ENCODE data around the gene CDH2.

Gene CDH2

DNA sequence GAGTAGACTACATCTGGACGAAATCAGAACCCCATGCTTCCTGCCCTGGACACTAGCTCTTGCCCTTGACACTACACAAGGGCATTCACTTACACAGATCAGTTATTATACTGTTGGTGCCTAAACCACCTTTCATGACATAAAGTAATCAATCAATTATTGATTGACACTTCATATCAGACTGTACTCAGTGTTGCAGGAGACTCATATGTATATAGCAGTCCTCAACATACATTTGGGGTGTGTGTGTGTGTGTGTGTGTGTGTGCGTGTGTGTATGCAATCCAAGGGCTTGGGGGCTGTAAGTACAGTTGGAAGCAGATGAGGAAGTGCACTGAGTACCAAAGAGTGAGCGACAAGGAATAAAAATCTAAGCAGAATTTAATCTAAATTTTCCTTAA lies 5.1 kb downstream of the CDH2 start:
- no peak overlapping the region for H3K4me3 ChIP-seq (ENCODE audit: low read depth, low read length)
- in situ Hi-C loops (cut with HindIII; ENCODE audit: low sequenced_read_pairs): no loop called here
- DNase-seq (ENCODE audit: low read depth): no peak
- TF ChIP-seq CTCF (IDR thresholded peaks at IDR 0.05; ENCODE audit: low read depth, low read length, missing control alignments): no peak

- no peak overlapping the region for H3K4me3 ChIP-seq (ENCODE audit: low read depth, low read length)
- in situ Hi-C loops (cut with HindIII; ENCODE audit: low sequenced_read_pairs): no loop called here
- DNase-seq (ENCODE audit: low read depth): no peak
- no peak for TF ChIP-seq CTCF (IDR thresholded peaks at IDR 0.05; ENCODE audit: low read depth, low read length, missing control alignments)
Measured at GRCh38 chr18:28168725-28169124, 8.2 kb downstream of the CDH2 start.

- in situ Hi-C loops (cut with HindIII; ENCODE audit: low sequenced_read_pairs): no loop called here
- DNase-seq (ENCODE audit: low read depth): no peak
- no peak overlapping the region for H3K4me3 ChIP-seq (ENCODE audit: low read depth, low read length)
- no peak for TF ChIP-seq CTCF (IDR thresholded peaks at IDR 0.05; ENCODE audit: low read depth, low read length, missing control alignments)
Measured at GRCh38 chr18:28167835-28168349, 9.0 kb downstream of the CDH2 start.

- DNase-seq (ENCODE audit: low read depth): peak; percentile 54
- TF ChIP-seq CTCF (IDR thresholded peaks at IDR 0.05; ENCODE audit: low read depth, low read length, missing control alignments): no peak
- in situ Hi-C loops (cut with HindIII; ENCODE audit: low sequenced_read_pairs): no loop called here
- H3K4me3 ChIP-seq (ENCODE audit: low read depth, low read length): no peak overlapping the region
Measured at GRCh38 chr18:28164771-28165483, 12.0 kb downstream of the CDH2 start.

- DNase-seq (ENCODE audit: low read depth): peak; percentile 77
- no peak for TF ChIP-seq CTCF (IDR thresholded peaks at IDR 0.05; ENCODE audit: low read depth, low read length, missing control alignments)
- in situ Hi-C loops (cut with HindIII; ENCODE audit: low sequenced_read_pairs): no loop called here
- no peak overlapping the region for H3K4me3 ChIP-seq (ENCODE audit: low read depth, low read length)
Measured at GRCh38 chr18:28163201-28163775, 13.6 kb downstream of the CDH2 start.

- no peak for TF ChIP-seq CTCF (IDR thresholded peaks at IDR 0.05; ENCODE audit: low read depth, low read length, missing control alignments)
- no peak for DNase-seq (ENCODE audit: low read depth)
- no peak overlapping the region for H3K4me3 ChIP-seq (ENCODE audit: low read depth, low read length)
- in situ Hi-C loops (cut with HindIII; ENCODE audit: low sequenced_read_pairs): no loop called here
Measured at GRCh38 chr18:28161608-28162599, 15.0 kb downstream of the CDH2 start.

Measured in astrocyte of the cerebellum (primary cell).